Panc1 (cell line): ENCODE results near the gene SLC18B1. TPM values are rescaled to one million over a fixed set of nuclear protein-coding genes. Genes with fewer than 3 reads are reported as not detected.
A peak's percentile ranks its signal among the peaks of the same experiment; 100 is the strongest.

ENCODE experiments used
- ATAC-seq: fragments of 200-7000 bp; cut with Tn5 transposase; 2 replicates; pipeline ENCODE4 v1.9.1; 2020; ENCODE audit warnings: mild to moderate bottlenecking, moderate library complexity
- BruUV-seq: library from RNA; stranded (reverse); fragments of 400-500 nt; replicated peaks from 2 replicates; lab custom pipeline; 2021; lab: Mats Ljungman, UMichigan
- CTCF ChIA-PET: fragments of 300-600 bp; sonication (Branson Sonifier 250); formaldehyde crosslinking; loops from one replicate; lab custom pipeline; 2022; ENCODE audit warnings: antibody characterized with exemption; lab: Charles Lee
- POLR2A ChIA-PET: fragments of 300-600 bp; sonication (Branson Sonifier 250); formaldehyde crosslinking; loops from one replicate; lab custom pipeline; 2022; ENCODE audit warnings: antibody characterized with exemption; lab: Charles Lee
- DNase-seq: peaks from one replicate; pipeline ENCODE4 v3.0.0-alpha.2; 2010; ENCODE audit warnings: low read depth, low spot score
- H3K27ac ChIP-seq: 2 replicates; pipeline ENCODE4 v1.5.1; 2011; ENCODE audit warnings: mild to moderate bottlenecking, low read length, inconsistent platforms
- H3K27me3 ChIP-seq: fragments of 200-500 bp; sonication (Bioruptor generic); 2 replicates; pipeline ENCODE4 v1.6.0; 2014; ENCODE audit warnings: low read length, inconsistent platforms; ENCODE audit not compliant: control insufficient read depth, insufficient read depth
- H3K36me3 ChIP-seq: fragments of 200-500 bp; sonication (Bioruptor generic); 2 replicates; pipeline ENCODE4 v1.5.1; 2014; ENCODE audit warnings: inconsistent platforms, mild to moderate bottlenecking, low read length, moderate library complexity; ENCODE audit not compliant: control insufficient read depth, insufficient read depth
- H3K4me1 ChIP-seq: 2 replicates; pipeline ENCODE4 v1.5.1; 2011; ENCODE audit warnings: inconsistent platforms, mild to moderate bottlenecking, low read length, moderate library complexity; ENCODE audit not compliant: control insufficient read depth, insufficient read depth
- H3K4me3 ChIP-seq, 2 experiments: 2 replicates each; pipeline ENCODE4 v1.5.1; 2011 to 2012; ENCODE audit warnings: low read depth in 2 of 2, low read length in 2 of 2, mild to moderate bottlenecking in 2 of 2, inconsistent platforms in 1 of 2, moderate library complexity in 1 of 2
- H3K9me3 ChIP-seq: fragments of 200-500 bp; sonication (Bioruptor generic); 2 replicates; pipeline ENCODE4 v1.5.1; 2014; ENCODE audit warnings: low read depth, mild to moderate bottlenecking, inconsistent platforms, low read length, moderate library complexity; ENCODE audit not compliant: control insufficient read depth, insufficient read depth
- POLR2AphosphoS5 ChIP-seq: IDR thresholded peaks from 2 replicates; pipeline ENCODE4 v1.6.1; 2012; ENCODE audit warnings: mild to moderate bottlenecking, low read depth, low read length, moderate library complexity
- SIN3A ChIP-seq: IDR thresholded peaks from 2 replicates; pipeline ENCODE4 v1.6.1; 2012; ENCODE audit warnings: low read depth, mild to moderate bottlenecking, low read length, moderate library complexity, borderline replicate concordance; ENCODE audit not compliant: insufficient read depth
- TCF7L2 ChIP-seq: IDR thresholded peaks from 2 replicates; pipeline ENCODE4 v1.6.1; 2011; ENCODE audit warnings: mild to moderate bottlenecking, low read depth, low read length, inconsistent platforms
- in situ Hi-C: cut with HindIII; loops from 2 replicates; pipeline ENCODE4 v1.10.0; 2016; ENCODE audit warnings: low sequenced_read_pairs, low pct_unique_long_range_greater_than_20kb
- intact Hi-C: fragments of 100-400 bp; cut with micrococcal nuclease; formaldehyde crosslinking; loops from one replicate; pipeline ENCODE4 v1.10.0; 2022; ENCODE audit not compliant: unreplicated experiment
- total RNA-seq: library from RNA; stranded (reverse); gene quantifications from one replicate; pipeline ENCODE4 v1.2.1, GENCODE V29; 2021; ENCODE audit not compliant: unreplicated experiment
- TF ChIP-seq, protein P1 (sequence below), 2 experiments: IDR thresholded peaks; 2 replicates each; pipeline ENCODE4 v1.6.1; 2011 to 2012; ENCODE audit warnings: low read depth in 2 of 2, control low read depth in 1 of 2, low read length in 1 of 2, mild to moderate bottlenecking in 1 of 2, moderate library complexity in 1 of 2; ENCODE audit not compliant: insufficient read depth in 1 of 2
- TF ChIP-seq, protein P2 (sequence below): fragments of 450-650 bp; IDR thresholded peaks from 2 replicates; pipeline ENCODE4 v1.5.1; 2017; ENCODE audit warnings: mild to moderate bottlenecking

Gene SLC18B1
- total RNA-seq, 1 experiment from 2014 or later, result 0.67 TPM

DNA sequence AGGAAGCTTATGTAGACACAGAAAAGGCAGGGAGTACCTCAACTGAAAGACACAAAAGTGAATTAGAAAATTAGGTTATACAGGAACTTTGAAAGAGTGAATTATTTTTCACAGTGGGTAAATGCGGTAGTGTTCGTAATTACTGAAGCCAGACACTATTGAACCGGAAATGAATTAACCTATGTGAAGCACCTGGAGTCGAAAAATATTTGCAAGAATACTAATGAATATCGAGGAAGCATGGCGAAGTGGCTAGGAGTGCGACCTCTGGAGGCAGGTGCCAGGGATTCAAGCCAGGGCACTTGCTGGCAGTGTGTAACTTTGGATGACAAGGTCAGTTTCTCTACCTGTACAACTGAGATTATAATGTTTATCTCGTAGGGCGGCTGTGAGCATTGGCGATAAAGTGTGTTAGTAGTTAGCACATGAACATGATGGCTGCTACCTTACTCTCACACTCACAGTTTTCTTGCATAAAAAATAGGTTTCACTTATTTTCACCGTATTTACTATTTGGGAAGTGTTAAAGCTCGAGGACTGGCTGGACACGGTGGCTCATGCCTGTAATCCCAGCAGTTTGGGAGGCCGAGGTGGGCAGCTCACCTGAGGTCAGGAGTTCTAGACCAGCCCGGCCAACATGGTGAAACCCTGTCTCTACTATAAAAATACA, 567 bp upstream of the SLC18B1 start:
- in situ Hi-C loops, result no loop called here
- no peaks in the 10 kb centered on the region; the same call in 1 of the 2 replicates for H3K36me3 ChIP-seq
- no TSS peak for BruUV-seq
- no peak for DNase-seq
- peaks cover 4% of the 10 kb centered on the region; the same call in 1 of the 2 replicates for H3K4me1 ChIP-seq
- POLR2A ChIA-PET, result no interaction called here
- CTCF ChIA-PET, result interaction anchor here (0.6 to 1.4 kb wide), 4 partner anchors 13 to 500 kb away, joined by 3 to 5 read pairs (median 4); no protein-coding TSS in a partner anchor
- no peaks in the 10 kb centered on the region for H3K9me3 ChIP-seq
- no peak overlapping the region for H3K27ac ChIP-seq
- intact Hi-C loops, result loop anchor here (1.0 to 5.0 kb wide), 2 partner anchors 130 to 267 kb away; no protein-coding TSS in a partner anchor
- no peaks in the 10 kb centered on the region for H3K27me3 ChIP-seq
- TF ChIP-seq SIN3A, result no peak
- TF ChIP-seq, protein P1, sequence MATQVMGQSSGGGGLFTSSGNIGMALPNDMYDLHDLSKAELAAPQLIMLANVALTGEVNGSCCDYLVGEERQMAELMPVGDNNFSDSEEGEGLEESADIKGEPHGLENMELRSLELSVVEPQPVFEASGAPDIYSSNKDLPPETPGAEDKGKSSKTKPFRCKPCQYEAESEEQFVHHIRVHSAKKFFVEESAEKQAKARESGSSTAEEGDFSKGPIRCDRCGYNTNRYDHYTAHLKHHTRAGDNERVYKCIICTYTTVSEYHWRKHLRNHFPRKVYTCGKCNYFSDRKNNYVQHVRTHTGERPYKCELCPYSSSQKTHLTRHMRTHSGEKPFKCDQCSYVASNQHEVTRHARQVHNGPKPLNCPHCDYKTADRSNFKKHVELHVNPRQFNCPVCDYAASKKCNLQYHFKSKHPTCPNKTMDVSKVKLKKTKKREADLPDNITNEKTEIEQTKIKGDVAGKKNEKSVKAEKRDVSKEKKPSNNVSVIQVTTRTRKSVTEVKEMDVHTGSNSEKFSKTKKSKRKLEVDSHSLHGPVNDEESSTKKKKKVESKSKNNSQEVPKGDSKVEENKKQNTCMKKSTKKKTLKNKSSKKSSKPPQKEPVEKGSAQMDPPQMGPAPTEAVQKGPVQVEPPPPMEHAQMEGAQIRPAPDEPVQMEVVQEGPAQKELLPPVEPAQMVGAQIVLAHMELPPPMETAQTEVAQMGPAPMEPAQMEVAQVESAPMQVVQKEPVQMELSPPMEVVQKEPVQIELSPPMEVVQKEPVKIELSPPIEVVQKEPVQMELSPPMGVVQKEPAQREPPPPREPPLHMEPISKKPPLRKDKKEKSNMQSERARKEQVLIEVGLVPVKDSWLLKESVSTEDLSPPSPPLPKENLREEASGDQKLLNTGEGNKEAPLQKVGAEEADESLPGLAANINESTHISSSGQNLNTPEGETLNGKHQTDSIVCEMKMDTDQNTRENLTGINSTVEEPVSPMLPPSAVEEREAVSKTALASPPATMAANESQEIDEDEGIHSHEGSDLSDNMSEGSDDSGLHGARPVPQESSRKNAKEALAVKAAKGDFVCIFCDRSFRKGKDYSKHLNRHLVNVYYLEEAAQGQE (IDR thresholded peaks at IDR 0.05; ENCODE audit: insufficient read depth in 1 of 2, low read depth in 2 of 2, low read length in 1 of 2), result no peak
- TF ChIP-seq POLR2AphosphoS5, result no peak
- TF ChIP-seq TCF7L2, result no peak
- TF ChIP-seq, protein P2, sequence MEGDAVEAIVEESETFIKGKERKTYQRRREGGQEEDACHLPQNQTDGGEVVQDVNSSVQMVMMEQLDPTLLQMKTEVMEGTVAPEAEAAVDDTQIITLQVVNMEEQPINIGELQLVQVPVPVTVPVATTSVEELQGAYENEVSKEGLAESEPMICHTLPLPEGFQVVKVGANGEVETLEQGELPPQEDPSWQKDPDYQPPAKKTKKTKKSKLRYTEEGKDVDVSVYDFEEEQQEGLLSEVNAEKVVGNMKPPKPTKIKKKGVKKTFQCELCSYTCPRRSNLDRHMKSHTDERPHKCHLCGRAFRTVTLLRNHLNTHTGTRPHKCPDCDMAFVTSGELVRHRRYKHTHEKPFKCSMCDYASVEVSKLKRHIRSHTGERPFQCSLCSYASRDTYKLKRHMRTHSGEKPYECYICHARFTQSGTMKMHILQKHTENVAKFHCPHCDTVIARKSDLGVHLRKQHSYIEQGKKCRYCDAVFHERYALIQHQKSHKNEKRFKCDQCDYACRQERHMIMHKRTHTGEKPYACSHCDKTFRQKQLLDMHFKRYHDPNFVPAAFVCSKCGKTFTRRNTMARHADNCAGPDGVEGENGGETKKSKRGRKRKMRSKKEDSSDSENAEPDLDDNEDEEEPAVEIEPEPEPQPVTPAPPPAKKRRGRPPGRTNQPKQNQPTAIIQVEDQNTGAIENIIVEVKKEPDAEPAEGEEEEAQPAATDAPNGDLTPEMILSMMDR, result no peak; the same call in 1 of the 2 replicates
- ATAC-seq, result peak; percentile 96
- peak overlapping the region; percentile 53 to 66 for H3K4me3 ChIP-seq

DNA sequence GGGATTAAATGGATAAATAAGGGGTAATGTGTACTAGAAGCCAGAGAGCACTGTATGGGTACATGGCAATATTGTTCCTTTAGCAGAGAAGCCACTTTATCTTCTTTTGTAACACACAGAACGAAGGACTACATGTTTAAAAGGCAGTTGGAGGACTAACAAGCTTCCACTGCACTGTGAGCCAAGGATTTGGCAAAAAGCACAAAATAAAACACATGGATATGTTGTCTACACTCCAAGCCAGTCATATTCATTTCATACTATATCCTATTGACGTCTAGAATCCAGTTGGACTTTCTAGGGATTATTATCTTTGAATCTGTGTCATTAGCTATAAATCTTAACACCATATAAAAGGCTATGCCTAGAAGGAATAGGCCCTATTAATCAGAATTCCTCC, 3.0 kb downstream of the SLC18B1 start:
- Histone ChIP-seq H3K4me1 (peaks cover 4% of the 10 kb centered on the region; the same call in 1 of the 2 replicates), H3K27ac (no peak overlapping the region), H3K9me3 (no peaks in the 10 kb centered on the region), H3K4me3 (no peak overlapping the region), H3K36me3 (no peaks in the 10 kb centered on the region; the same call in 1 of the 2 replicates), H3K27me3 (no peaks in the 10 kb centered on the region)
- no TSS peak for BruUV-seq
- in situ Hi-C loops, result no loop called here
- DNase-seq (no peak), ATAC-seq (no peak)
- ChIA-PET CTCF (no interaction called here), POLR2A (no interaction called here)
- TF ChIP-seq SIN3A (no peak), TCF7L2 (no peak), POLR2AphosphoS5 (no peak)
- TF ChIP-seq, protein P2, result no peak
- TF ChIP-seq, protein P1 (IDR thresholded peaks at IDR 0.05; ENCODE audit: insufficient read depth in 1 of 2, low read depth in 2 of 2, low read length in 1 of 2), result no peak
- intact Hi-C loops, result loop anchor here (5.0 kb wide), 1 partner anchor 263 kb away; no protein-coding TSS in a partner anchor
